Dedifferentiated amniotic fluid mesenchymal stem cell (primary cell): Measurements from ENCODE around the gene C5orf46.
A peak's percentile ranks its signal among the peaks of the same experiment; 100 is the strongest.
"Not testable (repeated sequence)": the region's sequence is repeated elsewhere in the genome, so short reads cannot be mapped to it uniquely, and the experiment has no call there.

Experiments used
- DNase-seq: peaks from one replicate; pipeline ENCODE4 v3.0.0-alpha.2; 2016; ENCODE audit errors: extremely low spot score

The C5orf46 gene

GRCh38 chr5:147893820-147894219 is 12.5 kb downstream of the C5orf46 start:
- no peak for DNase-seq

- no peak for DNase-seq
Observed at GRCh38 chr5:147892696-147893296, 13.5 kb downstream of the C5orf46 start.

DNA sequence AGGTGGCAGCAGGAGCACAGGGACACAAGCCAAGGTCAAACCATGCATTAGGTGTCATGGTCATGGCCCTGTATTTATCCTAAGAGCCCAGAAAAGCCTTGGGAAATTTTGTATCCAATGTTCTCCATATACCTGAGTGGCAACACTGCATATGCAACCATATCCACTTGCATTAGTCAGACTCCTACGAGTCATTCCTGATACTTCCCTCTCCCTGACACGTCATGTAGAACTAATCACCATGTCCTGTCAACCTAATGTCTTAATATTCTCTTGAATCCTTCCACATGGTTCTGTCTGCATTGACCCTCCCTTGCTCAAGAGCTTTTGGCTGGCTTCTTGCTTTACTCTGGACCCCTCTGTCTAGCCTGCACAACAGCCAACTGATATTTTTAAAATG is 18.4 kb downstream of the C5orf46 start:
- DNase-seq, result no peak

DNA sequence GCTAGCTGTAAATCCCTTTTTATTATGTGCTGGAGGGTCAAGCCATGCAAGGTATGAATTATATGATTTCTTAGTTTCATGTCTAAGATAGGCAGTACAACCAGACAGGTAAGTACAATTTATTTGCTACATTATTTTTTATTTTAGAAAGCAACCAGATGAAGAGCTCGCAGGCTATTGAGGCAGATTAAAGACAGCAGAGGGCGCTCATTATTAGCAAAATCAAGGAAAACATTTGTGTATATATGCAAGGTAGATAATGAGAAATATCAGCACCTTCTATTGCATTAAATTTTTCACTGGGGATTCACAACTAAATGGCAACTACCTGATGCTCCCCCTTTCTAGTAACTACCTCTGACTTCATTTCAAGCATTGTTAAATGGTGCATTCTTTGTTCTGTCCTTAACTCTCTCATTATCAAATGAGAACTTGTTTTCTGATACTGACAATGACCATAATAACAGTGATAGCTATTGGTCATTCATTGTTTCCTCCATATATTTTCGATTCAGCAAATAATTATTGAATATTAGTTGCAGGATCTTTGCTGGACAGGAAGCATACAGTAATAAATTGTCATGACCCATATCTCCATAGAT is 19.2 kb downstream of the C5orf46 start:
- peak; percentile 33 for DNase-seq

DNA sequence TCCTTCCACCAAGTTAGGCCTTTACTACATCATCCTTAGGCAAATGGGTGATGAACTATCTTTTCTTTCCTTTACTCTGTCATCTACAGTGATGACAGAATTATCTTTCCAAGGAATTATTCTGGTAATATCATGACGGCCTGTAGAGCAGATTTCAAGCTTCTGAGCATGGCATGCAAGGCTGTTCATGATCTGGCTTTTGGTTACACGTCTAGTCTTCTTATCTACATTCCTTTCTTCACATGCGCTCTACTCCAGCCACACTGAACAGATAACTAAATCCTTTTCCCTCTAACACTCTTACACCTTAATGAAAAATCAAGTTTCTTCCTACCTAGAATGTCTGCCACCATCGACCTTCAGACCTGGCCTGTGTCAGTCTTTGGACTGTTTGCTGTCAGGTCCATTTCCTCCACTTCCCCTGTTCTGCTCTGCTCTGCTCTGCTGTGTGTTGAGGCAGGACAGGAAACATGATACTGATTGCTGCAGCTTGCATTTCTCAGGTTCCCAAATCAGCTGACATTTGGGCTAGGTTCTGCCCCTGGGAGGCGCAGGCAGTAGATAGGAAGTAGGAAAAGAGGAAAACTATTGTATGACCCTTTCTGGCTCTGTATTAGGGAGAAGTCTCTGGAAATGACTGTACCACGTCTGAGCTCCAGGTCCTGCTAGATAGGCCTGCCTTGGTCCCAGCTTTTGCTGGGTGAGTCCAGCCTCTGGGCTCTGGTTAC is 23.6 kb downstream of the C5orf46 start:
- no peak for DNase-seq

GRCh38 chr5:147880487-147880886 is 25.9 kb downstream of the C5orf46 start:
- DNase-seq, result no peak

DNA sequence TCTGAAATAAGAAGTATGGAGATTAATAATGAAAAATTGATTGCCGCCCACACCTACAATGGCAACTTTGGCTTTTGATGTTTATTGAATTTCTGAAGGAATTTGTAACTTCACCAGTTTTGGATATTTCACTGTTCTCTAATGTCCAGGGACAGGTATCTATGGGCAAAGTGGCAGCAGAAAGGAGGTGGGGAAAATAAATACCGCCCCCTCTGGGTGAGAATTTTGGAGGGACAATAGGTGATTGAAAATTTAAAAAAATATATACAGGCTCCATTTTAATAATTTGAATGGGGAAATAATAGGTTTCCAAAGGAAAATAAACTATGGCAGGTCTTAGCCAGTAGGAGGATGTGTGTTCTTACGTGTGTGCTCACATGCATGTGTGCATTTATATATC is 26.6 kb downstream of the C5orf46 start:
- no peak for DNase-seq

GRCh38 chr5:147878066-147878759 is 28.1 kb downstream of the C5orf46 start, which contains the start of gene SCGB3A2:
Gene SCGB3A2, plus strand, starts transcription at chr5:147878711. Its CDS starts 93 bp downstream, at chr5:147878804.
- DNase-seq, result no peak

GRCh38 chr5:147876626-147877025 is 29.7 kb downstream of the C5orf46 start:
- DNase-seq, result no peak

DNA sequence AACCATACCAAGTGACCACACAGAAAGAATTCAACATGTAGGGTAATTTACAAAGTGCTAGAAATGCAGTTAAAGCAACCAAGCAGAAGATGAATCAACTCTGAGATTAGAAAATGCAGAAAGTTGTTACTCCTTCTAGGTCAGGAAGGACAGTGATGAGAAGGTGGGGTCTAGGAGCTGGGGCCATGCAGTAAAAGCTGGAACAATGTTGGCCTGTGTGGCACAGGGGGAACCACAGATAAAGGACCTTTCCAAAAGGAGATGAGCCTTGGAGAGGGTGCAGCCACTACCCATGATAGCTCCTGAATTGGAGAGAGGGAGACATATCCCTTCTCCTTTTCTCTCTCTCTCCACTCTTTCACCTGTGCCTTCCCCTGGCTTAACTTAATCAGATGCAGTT is 30.2 kb downstream of the C5orf46 start:
- DNase-seq, result no peak

- DNase-seq, result no peak
Observed at GRCh38 chr5:147874910-147875367, 31.4 kb downstream of the C5orf46 start.

GRCh38 chr5:147874118-147874875 is 32.0 kb downstream of the C5orf46 start:
- DNase-seq, result not testable (repeated sequence)

GRCh38 chr5:147872744-147873435 is 33.4 kb downstream of the C5orf46 start:
- not testable (repeated sequence) for DNase-seq

DNA sequence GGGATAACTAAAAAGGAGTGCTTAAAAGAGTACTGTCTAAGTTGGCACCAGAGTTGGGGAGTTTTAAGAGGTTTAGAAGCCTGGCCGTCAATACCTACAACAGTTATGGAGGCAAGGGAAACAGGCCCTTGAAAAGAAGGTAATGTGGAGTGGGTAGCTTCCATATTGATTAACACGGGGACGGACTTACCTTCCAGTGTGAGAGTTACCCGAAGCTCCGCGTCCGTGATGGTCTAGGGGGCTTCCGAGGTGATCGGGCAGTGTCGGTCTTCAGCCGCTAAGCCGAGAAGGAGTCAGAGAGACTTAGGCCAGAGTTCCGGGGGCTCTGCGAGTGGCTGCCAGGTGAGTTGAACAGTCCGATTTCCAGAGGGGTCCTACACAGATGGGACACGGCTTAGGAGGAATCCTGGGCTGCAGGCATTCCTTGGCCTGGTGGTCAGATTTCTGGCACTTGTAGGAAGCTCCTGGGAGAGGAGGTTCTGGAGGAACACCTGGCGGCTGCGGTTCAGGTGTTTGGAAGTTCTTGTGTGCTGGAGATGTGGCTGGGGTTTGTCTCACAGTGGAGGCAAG is 34.3 kb downstream of the C5orf46 start:
- DNase-seq, result not testable (repeated sequence)

GRCh38 chr5:147869892-147870291 is 36.4 kb downstream of the C5orf46 start:
- not testable (repeated sequence) for DNase-seq

DNA sequence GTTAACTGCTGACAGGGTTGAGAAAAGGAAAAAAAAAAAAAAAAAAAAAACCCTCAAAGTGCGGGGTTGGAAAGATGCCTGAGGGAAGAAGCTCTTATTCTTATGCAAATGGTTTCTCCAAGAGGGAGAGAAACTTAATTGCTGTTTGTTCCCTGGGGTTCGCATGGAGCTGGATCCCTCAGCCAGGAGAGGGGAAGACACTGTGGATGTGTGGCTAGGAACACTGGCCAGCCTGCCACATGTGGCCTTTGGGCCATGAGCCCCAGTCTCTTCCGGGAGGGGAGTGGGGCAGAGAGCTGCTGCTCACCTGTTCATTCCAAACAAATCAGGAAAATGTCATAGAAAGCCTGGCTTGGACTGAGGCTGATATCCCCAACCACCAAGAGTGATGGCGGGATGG is 37.2 kb downstream of the C5orf46 start:
- DNase-seq, result no peak

DNA sequence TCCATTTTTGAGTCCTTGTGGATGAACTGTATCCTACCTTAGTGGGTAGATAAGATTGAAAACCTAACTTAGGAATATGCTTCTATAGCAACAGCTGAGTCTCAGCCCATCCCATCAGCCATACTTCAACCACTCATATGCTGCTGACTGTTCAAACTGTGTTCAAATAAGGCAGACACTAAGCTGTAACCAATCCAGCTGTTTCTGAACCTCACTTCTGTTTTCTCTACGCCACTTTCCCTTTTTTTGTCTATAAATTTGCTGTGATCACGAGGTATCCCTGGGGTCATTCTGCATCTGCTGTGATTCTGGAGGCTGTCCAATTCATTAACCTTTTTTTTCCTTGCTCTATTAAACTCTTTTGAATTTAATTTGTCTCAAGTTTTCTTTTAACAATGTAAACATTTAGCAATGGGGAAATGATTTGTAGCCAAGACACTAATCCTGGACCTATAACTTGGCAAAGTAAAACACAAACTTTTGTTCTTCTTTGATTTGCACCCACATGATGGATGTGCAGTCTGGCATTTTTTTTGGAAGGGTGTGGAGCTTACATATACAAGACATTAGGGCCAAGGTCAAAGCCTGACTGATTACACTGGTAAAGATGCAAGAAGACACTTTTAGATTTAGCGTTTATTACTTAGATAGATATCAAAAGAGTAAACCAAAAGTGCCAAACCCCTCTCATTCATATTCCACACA is 42.7 kb downstream of the C5orf46 start:
- DNase-seq, result no peak

- no peak for DNase-seq
Observed at GRCh38 chr5:147860641-147861025, 45.7 kb downstream of the C5orf46 start.

GRCh38 chr5:147859962-147860640 is 46.2 kb downstream of the C5orf46 start:
- DNase-seq, result no peak
